HG03469 (cell line): Measurements from ENCODE around the gene SNIP1.
"Not testable (repeated sequence)": the region's sequence is repeated elsewhere in the genome, so short reads cannot be mapped to it uniquely, and the experiment has no call there.

ENCODE experiments used
- ATAC-seq: cut with Tn5 transposase; IDR thresholded peaks from one replicate; pipeline ENCODE4 v1.9.1; 2021; ENCODE audit warnings: mild to moderate bottlenecking, moderate library complexity, moderate number of reproducible peaks; ENCODE audit not compliant: unreplicated experiment

Gene SNIP1

DNA sequence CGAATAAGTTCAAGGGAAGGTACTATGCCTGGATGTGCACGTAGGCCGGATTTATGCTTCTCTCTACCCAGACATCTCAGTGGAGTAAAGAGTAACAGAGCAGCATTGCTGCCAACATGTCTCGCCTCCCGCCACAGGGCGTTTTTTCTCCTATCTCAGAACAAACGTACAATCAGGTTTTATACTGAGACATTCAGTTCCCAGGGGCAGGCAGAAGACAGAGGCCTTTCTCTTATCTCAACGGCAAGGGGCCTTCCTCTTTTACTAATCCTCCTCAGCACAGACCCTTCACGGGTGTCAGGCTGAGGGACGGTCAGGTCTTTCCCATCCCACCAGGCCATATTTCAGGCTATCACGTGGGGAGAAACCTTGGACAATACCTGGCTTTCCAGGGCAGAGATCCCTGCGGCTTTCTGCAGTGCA is 5.9 kb upstream of the SNIP1 start:
- not testable (repeated sequence) for ATAC-seq

DNA sequence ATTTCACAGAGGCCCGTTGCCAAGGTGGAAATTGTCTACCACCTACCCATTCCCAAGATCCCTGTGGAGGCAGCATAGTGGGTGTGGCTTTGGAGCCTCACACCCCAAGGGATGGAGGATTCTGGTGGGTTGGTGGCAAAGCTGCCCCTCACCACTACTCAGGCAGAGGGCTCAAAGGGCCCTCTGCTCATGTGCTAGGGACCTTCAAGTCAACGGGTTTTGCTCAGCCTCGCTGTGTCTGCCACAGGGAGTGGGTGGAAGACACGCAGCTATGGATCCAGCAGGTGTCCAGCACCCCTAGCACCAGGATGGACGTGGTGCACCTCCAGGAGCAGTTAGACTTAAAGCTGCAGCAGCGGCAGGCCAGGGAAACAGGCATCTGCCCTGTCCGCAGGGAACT is 5.0 kb upstream of the SNIP1 start:
- no peak for ATAC-seq

DNA sequence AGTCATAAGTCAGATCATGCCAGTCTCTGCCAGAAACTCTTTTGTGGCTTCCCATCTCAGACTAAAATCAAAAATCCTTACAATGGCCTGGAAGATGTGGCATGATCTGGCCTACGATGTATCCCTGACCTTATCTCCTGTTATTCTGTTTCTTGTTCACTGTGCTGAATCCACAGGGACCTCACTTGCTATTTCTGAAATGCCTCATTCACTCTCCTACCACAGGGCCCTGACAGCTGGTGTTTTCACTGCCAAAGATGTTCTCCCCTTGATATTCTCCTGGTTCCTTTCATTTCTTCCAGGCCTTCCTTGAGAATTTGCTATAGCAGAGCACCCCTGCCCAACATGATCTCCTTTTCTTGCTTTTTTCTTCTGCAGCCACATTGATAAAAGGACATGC is 4.3 kb upstream of the SNIP1 start:
- no peak for ATAC-seq

DNA sequence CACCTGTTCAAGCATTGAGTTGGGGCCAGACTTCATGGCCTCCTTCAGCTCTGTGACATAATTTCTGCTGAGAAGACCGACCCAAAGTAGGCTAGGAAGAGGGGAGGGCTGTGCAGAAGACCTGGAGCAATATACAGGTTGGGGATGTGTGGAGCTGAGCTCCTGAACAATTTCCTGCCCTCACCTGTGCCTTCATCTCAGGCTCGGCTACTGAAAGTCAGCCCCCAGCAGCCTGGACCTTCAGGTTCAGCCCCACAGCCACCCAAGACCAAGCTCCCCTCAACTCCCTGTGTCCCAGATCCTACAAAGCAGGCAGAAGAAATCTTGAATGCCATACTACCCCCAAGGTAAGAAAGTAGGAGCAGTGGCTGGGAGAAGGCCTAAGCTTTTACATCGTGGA is 3.3 kb upstream of the SNIP1 start:
- no peak for ATAC-seq

DNA sequence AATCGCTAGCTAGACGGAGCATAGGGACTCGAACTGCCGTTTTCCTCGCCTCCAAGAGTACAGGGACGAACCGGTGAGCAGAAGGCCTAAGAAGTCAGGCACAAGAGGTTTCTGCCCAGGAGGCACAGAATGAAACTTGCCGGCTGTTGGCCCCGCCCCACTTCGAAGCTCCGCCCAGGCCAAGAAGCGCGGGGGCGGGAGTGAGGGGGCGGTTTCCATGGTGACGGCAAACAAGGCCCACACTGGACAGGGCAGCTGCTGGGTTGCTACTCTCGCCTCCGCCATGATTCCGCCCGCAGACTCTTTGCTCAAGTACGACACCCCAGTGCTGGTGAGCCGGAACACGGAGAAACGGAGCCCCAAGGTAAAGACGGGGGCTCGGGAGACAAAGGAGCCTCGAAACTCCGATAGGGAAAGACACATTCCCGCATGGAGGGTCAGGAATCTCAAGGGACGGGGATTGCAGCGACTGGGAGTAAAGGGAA is 2.7 kb upstream of the SNIP1 start, which contains the start of gene DNALI1:
Gene DNALI1, plus strand, starts transcription at position 229 of the 485 bp plus-strand sequence. Its CDS starts 55 bp downstream, at position 284.
- ATAC-seq: no peak

DNA sequence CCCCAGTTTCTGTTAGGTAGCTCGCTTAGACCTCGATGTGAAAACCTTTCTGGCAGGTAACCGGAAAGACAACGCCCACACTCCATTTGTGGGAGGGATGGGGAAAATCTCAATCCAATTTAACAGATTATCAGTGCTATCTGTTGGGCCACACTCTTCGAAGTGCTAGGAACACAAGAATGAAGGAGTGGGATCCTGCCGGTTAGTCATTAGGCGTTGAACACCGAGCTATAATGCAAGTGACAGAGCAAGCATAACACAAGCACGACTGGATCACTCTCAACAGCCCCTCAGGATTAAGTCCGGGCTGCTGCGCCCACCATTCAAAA is 531 bp downstream of the SNIP1 start:
- no peak for ATAC-seq

DNA sequence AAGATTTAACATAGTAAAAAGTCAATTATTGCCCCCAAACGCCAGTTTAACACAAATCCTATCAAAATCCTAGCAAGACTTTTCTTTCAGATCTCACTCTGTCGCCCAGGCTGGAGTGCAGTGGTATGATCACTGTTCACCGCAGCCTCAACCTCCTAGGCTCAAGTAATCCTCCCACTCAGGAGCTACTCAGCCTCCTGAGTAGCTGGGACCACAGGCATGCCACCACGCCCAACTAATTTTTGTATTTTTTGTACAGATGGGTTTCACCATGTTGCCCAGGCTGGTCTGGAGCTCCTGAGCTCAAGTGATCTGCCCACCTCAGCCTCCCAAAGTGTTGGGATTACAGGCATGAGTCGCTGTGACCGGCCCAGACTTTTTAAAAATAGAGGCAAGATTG is 4.8 kb downstream of the SNIP1 start:
- ATAC-seq: no peak

DNA sequence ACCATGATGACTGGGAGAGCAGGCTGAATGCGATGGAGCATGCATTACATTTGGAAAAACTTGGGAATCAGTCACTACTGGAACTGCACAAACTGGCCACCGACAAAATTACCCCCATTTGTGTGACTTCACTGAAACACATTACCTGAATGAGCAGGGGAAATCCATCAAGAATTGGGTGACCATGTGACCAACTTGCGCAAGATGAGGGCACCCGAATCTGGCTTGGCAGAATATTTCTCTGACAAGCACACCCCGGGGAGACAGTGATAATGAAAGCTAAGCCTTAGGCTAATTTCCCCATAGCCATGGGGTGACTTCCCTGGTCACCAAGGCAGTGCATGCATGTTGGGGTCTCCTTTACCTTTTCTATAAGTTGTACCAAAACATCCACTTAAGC is 9.1 kb downstream of the SNIP1 start:
- no peak for ATAC-seq

DNA sequence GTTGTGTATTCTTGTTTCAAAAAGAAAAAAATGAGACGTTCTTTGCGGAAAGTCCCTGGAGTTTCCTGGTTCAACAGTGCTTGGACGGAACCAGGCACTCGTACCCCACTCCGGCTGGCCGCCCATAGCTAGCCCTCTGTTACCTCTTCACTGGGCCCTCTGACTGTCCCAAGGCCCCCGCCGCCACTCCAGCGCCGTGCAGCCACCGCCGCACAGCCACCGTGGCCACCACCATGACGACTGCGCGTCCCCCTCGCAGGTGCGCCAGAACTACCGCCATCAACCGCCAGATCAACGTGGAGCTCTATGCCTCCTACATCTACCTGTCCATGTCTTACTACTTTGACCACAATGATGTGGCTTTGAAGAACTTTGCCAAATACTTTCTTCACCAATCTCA is 9.6 kb downstream of the SNIP1 start:
- no peak for ATAC-seq

DNA sequence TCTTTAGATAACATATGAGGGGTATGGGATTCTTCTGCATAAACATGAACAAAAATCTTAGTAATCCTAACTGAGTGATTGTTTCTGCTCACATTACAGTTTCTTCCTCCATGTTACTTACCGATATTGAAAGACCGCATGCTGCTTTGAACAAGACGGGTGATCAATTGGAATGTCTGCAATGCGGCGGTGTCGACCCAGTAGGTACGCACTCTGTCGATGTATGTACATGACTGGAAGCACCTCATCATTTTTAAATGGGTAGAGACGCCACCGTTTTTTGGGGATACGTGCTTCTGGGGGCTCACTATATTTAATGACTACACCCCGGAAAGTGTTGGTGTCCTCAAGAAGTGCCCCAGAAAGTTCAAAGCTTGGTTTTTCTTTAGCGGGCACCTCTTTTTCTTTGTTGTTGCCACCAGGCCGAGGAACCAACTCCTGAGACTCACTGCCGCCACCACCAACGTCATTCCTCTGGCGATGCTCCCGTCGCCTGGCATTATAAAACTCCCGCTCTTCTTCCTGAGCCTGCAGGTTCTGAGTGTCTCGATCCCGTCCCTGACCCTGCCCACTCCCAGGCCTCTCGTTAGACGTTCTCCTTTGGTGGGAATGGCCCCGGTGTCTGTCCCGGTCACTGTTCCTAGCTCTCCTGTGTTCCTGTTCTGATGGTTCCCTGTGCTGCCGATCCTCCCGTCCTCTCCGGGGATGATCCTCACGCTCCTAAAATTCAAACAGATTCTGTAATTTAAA is 13.9 kb downstream of the SNIP1 start:
- ATAC-seq: no peak

DNA sequence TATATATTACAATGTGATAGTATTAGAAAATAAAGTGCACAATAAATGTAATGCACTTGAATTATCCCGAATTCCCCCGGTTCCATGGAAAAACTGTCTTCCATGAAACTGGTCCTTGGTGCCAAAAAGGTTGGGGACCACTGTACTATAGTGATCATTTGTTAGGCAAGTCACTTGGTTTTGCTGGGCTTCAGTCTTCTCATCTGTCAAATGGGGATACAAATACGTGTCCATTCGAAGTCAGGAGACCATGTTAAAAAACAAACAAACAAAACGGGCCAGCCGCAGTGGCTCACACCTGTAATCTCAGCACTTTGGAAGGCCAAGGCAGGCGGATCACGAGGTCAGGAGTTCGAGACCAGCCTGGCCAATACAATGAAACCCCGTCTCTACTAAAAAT is 14.9 kb downstream of the SNIP1 start:
- ATAC-seq: not testable (repeated sequence)

DNA sequence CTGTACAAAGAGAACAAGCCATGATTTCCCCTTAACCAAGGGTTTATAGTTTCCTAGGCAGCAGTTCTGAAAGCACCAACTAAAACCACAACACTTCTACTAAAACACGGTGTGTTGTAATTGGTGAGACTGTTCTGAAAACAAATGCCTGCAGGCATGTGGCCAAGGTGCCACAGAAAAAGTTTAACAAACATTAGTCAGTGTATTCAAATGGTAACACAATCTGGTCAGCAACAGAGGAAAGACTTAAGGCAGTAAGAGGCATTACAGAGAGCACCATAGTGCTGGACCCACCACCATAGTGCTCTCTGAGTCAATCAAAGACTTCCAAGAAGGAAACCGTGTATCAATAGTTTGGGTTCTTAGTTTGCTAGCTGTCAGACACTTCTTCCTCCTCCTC is 16.7 kb downstream of the SNIP1 start:
- ATAC-seq: no peak

DNA sequence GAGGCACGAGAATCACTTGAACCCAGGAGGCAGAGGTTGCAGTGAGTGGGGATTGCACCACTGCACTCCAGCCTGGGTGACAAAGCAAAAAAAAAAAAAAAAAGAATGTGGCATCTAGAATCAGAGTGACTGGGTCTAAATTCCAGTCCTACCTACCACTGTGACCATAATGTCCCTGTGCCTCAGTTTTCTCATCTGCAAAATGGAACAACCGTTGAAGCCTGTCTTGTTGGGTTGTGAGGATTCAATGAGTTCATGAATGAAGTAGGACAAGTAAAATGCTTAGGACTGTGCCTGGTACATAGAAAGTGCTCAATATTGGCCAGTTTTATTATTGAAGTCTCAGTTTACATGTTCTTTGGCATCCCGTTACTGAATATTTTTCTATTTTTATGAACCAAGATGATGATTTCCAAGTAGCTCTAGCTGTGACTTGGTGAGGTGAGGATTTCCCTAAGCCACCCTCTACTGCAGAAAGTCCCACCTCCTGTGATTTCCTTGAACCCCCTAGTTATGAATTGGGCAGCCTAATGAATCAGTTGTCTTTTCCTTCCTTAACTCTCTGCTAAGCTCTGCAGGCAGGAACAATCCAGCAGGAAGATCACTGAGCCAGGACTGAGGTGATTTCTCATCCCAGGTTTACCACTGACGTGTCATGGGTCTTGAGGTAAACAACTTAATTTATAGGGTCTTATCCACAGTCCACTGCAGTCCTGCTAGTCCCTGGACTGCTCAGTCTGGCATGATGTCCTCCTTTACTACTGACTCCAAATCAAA is 20.6 kb downstream of the SNIP1 start:
- ATAC-seq: no peak

DNA sequence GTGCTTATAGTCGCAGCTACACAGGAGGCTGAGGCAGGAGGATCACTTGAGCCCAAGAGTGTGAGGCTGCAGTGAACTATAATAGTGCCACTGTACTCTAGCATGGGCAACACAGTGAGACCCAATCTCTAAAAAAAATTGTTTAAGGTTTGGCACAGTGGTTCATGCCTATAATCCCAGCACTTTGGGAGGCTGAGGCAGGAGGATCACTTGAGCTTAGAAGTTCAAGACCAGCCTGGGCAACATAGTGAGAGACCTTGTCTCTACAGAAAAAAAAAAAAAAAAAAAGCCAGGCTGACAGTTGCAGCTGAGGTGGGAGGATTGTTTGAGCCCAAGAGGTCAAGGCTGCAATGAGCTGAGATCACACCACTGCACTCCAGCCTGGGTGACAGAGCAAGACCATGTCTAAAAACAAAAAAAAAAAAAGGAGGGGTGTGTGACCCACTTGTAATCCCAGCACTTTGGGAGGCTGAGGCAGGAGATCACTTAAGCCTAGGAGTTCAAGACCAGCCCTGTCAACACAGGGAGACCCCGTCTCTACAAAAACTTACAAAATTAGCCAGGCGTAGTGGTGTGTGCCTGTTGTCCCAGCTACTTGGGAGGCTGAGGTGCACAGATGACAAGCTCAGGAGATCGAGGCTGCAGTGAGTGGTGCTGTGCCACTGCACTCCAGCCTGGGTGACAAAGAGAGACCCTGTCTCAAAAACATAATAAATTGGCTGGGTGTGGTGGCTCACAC is 21.5 kb downstream of the SNIP1 start:
- not testable (repeated sequence) for ATAC-seq

DNA sequence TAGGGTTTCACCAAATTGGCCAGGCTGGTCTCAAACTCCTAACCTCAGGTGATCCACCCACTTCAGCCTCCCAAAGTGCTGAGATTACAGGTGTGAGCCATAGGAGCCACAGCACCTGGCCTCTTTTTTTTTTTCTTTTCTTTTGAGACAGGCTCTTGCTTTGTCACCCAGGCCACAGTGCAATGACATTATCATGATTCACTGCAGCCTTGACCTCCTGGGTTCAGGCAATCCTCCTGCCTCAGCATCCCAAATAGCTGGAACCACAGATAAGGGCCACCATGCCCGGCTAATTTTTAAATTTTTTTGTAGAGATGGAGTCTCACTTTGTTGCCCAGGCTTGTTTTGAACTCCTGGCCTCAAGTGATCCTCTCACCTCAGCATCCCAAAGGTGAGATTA is 24.2 kb downstream of the SNIP1 start:
- ATAC-seq: not testable (repeated sequence)

DNA sequence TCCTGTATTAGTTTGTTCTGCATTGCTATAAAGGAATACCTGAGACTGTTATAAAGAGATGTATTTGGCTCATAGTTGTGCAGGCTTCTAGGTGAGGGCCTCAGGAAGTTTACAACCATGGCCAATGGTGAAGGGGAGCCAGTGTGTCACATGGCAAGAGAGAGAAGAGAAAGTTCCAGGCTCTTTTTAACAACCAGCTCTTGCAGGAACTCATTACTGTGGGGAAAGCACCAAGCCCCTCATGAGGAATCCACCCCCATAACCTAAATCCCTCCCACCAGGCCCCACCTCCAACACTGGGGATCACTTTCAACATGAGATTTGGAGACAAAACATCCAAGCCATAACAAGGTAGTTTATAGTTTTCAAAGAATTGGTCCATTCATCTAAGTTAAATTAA is 34.5 kb downstream of the SNIP1 start:
- ATAC-seq: no peak

DNA sequence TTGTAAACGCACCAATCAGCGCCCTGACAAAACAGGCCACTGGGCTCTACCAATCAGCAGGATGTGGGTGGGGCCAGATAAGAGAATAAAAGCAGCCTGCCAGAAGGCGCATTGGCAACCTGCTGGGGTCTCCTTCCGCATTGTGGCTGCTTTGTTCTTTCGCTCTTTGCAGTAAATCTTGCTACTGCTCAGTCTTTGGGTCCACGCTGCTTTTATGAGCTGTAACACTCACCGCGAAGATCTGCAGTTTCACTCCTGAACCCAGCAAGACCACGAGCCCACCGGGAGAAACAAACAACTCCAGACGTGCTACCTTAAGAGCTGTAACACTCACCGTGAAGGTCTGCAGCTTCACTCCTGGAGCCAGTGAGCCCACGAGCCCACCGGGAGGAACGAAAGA is 35.2 kb downstream of the SNIP1 start:
- not testable (repeated sequence) for ATAC-seq

DNA sequence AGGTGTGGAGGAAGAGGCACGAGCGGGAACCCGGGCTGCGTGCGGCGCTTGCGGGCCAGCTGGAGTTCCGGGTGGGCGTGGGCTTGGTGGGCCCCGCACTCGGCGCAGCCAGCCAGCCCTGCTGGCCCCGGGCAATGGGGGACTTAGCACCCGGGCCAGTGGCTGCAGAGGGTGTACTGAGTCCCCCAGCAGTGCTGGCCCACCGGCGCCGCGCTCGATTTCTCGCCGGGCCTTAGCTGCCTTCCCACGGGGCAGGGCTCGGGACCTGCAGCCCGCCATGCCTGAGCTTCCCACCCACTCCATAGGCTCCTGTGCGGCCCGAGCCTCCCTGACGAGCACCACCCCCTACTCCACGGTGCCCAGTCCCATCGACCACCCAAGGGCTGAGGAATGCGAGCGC is 35.9 kb downstream of the SNIP1 start:
- ATAC-seq: not testable (repeated sequence)

DNA sequence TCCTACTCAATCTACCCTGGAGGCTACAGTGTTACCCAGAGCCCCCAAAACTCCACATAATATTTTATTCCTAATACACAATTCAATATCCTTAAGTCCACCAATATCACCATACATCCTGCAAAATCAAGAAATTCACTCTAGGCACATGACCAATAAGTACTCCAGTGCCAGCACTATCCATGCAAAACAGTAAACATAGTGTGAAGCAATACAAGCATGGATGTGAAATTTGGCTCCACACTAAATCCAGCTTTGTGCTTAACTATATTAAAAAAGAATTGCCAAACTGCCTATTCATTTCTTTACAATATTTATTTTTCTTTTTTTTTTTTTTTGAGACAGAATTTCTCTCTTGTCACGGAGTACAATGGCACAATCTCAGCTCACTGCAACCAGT is 36.5 kb downstream of the SNIP1 start:
- no peak for ATAC-seq

DNA sequence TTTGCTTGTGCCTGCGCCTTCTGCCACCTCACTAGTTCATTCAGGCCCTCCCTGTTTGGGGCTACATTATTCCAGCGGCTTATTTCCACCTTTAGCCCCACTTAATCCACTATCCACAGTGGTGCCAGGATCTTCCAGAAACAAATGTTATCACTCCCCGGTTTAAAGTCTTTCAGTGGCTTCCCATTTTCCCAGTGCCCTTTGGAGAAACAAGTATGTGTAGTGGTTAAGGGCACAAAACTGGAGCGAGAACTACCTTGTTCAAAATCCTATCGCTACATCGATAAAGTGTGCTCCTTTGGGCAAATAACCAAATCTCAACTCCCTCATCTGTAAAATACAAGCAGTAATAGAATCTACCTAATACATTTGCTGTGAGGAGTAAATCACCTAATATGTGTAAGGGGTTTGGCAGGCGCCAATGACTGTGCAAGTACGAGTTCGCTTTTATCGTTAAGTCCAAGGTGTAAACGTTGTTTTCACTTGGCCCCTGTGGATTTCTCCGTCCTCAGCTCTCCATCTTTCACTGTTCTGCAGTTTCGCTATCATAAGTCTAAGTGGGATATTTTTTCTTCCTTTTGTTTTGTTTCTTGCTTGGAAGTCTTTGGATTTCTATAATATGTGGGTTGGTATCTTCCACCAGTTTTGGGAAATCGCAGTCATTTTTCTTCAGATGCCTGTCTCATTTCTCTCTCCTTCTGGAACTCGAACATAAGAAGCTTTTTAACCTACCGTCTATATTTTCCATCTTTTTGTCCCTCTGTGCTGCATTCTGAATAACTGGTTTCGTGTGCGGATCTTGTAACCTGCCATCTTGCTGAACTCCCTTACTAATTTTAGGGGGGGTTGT is 38.7 kb downstream of the SNIP1 start:
- ATAC-seq: no peak
